HCT116 (cell line): ENCODE results near the gene GRK6. TPM values are rescaled to one million over a fixed set of nuclear protein-coding genes. Genes with fewer than 3 reads are reported as not detected.

Experiments
- EZH2phosphoT487 ChIP-seq: fragments of 200-600 bp; IDR thresholded peaks from 2 replicates; pipeline ENCODE4 v1.6.1; 2018; ENCODE audit warnings: antibody characterized with exemption, borderline replicate concordance
- RAD21 ChIP-seq: IDR thresholded peaks from 2 replicates; pipeline ENCODE4 v1.6.1; 2012; ENCODE audit warnings: low read depth, mild to moderate bottlenecking
- SP1 ChIP-seq: IDR thresholded peaks from 2 replicates; pipeline ENCODE4 v1.6.1; 2012; ENCODE audit warnings: low read depth
- total RNA-seq: library from RNA; stranded (reverse); gene quantifications from one replicate; pipeline ENCODE4 v1.2.1, GENCODE V29; 2021; ENCODE audit not compliant: unreplicated experiment
- TF ChIP-seq, protein P1 (sequence below): IDR thresholded peaks from 2 replicates; pipeline ENCODE4 v1.6.1; 2011; ENCODE audit warnings: mild to moderate bottlenecking, low read length, moderate library complexity; ENCODE audit not compliant: insufficient replicate concordance; ENCODE audit errors: extremely low read depth
- TF ChIP-seq, protein P2 (sequence below): IDR thresholded peaks from 2 replicates; pipeline ENCODE4 v1.6.1; 2012; ENCODE audit warnings: low read depth

The GRK6 gene
- total RNA-seq, 1 experiment from 2014 or later = 89.3 TPM

DNA sequence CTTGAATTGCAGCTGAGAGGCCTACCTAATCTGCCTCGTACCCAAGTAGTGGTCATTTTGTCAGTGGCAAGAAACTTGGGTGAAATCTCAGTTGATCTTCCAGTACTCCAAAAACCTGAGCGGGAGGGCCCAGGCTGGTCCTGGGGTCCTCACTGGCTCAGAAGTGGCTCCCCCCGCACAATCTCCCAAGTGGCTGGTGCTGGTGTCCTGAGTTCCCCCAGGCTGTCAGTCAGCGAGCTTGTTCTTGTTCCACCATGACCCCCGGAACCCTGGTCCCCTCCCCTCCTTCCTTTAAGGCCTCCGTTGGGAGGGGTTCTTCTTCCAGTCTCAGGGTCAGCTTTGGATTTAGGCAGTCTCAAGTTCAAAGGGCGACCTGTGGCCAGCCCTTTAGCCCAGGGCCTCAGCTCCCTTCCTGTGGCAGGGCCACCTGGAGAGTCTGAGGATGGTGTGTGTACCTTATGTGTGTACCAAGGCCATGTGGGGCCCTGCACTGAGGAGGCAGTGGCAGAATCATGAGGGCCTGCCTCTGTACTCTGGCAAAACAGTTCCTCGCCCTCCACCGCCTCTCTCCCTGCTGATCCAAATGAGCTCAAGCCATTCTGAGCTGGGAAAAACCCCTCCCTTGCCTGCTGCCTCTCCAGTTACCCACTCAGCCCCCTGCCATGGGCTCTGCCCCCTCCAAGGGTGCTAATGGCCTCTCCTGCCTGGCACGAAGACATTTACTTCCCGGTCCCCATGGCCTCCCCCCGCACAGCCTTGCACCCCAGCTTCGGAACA is 51.4 kb downstream of the GRK6 start (continued):
- TF ChIP-seq, protein P1, sequence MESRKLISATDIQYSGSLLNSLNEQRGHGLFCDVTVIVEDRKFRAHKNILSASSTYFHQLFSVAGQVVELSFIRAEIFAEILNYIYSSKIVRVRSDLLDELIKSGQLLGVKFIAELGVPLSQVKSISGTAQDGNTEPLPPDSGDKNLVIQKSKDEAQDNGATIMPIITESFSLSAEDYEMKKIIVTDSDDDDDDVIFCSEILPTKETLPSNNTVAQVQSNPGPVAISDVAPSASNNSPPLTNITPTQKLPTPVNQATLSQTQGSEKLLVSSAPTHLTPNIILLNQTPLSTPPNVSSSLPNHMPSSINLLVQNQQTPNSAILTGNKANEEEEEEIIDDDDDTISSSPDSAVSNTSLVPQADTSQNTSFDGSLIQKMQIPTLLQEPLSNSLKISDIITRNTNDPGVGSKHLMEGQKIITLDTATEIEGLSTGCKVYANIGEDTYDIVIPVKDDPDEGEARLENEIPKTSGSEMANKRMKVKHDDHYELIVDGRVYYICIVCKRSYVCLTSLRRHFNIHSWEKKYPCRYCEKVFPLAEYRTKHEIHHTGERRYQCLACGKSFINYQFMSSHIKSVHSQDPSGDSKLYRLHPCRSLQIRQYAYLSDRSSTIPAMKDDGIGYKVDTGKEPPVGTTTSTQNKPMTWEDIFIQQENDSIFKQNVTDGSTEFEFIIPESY = no peak
- TF ChIP-seq RAD21 = no peak
- TF ChIP-seq EZH2phosphoT487 = no peak
- TF ChIP-seq, protein P2, sequence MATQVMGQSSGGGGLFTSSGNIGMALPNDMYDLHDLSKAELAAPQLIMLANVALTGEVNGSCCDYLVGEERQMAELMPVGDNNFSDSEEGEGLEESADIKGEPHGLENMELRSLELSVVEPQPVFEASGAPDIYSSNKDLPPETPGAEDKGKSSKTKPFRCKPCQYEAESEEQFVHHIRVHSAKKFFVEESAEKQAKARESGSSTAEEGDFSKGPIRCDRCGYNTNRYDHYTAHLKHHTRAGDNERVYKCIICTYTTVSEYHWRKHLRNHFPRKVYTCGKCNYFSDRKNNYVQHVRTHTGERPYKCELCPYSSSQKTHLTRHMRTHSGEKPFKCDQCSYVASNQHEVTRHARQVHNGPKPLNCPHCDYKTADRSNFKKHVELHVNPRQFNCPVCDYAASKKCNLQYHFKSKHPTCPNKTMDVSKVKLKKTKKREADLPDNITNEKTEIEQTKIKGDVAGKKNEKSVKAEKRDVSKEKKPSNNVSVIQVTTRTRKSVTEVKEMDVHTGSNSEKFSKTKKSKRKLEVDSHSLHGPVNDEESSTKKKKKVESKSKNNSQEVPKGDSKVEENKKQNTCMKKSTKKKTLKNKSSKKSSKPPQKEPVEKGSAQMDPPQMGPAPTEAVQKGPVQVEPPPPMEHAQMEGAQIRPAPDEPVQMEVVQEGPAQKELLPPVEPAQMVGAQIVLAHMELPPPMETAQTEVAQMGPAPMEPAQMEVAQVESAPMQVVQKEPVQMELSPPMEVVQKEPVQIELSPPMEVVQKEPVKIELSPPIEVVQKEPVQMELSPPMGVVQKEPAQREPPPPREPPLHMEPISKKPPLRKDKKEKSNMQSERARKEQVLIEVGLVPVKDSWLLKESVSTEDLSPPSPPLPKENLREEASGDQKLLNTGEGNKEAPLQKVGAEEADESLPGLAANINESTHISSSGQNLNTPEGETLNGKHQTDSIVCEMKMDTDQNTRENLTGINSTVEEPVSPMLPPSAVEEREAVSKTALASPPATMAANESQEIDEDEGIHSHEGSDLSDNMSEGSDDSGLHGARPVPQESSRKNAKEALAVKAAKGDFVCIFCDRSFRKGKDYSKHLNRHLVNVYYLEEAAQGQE = no peak
- TF ChIP-seq SP1 = no peak
